ENCODE data around the gene STK25. TPM values are rescaled to one million over a fixed set of nuclear protein-coding genes. Genes with fewer than 3 reads are reported as not detected.

The STK25 gene
- total and polyA plus RNA-seq, 2 donors (not counting 3 experiments of a cell fraction or from before 2014, with no cell fraction given) = 286 to 715 TPM

- no peaks in the 10 kb centered on the region for H3K79me2 ChIP-seq (ENCODE audit: control insufficient read depth, insufficient read depth, low read length)
- no peak overlapping the region for H3K27ac ChIP-seq (ENCODE audit: insufficient read depth, low read depth, low read length)
- H3K4me1 ChIP-seq (ENCODE audit: control insufficient read depth, extremely low read depth, insufficient read depth, low read length) = no peaks in the 10 kb centered on the region
- no peaks in the 10 kb centered on the region for H3K9me3 ChIP-seq (replicated peaks; ENCODE audit: control insufficient read depth, insufficient read depth, low read length)
- no peaks in the 10 kb centered on the region for H3K36me3 ChIP-seq (ENCODE audit: control insufficient read depth in 2 of 2, extremely low read depth in 1 of 2, insufficient read depth in 2 of 2, low read length in 2 of 2)
- no peak overlapping the region for H3K4me2 ChIP-seq (ENCODE audit: insufficient read depth, low read length)
- H3K4me3 ChIP-seq (replicated peaks in 1 of 3; ENCODE audit: insufficient read depth in 1 of 3, low read depth in 1 of 3, low read length in 3 of 3) = no peak overlapping the region
- no peak for DNase-seq (ENCODE audit: low read depth, low spot score)
- POLR2A ChIA-PET = no interaction called here
- no peaks in the 10 kb centered on the region for H4K20me1 ChIP-seq (replicated peaks; ENCODE audit: control insufficient read depth, extremely low read depth, insufficient read depth, low read length)
- BruUV-seq (replicated peaks) = no TSS peak
- no peaks in the 10 kb centered on the region for H3K27me3 ChIP-seq (ENCODE audit: control insufficient read depth in 2 of 2, insufficient read depth in 2 of 2, low read length in 2 of 2)
- no peak overlapping the region for H3K9ac ChIP-seq (replicated peaks; ENCODE audit: extremely low read depth, insufficient read depth, low read length)
- dilution Hi-C loops (cut with MboI; ENCODE audit: extremely low pct_ligation_motif_present, low sequenced_read_pairs) = no loop called here
- CTCF ChIA-PET = interaction anchor here (0.7 kb wide), 1 partner anchor 33 kb away, joined by 3 read pairs; no protein-coding TSS in a partner anchor
- H2AFZ ChIP-seq (ENCODE audit: low read depth, low read length) = no peak overlapping the region
- TF ChIP-seq JUN (IDR thresholded peaks at IDR 0.05; ENCODE audit: borderline replicate concordance, insufficient read depth, insufficient read length, low read depth) (no peak), EZH2 (IDR thresholded peaks at IDR 0.05; ENCODE audit: borderline replicate concordance, low read depth, low read length, severe bottlenecking) (no peak), GATA2 (IDR thresholded peaks at IDR 0.05; ENCODE audit: insufficient read depth, insufficient read length, low read depth, low read length) (no peak), MYC (IDR thresholded peaks at IDR 0.05; ENCODE audit: low read depth, low read length) (no peak), POLR2A (IDR thresholded peaks at IDR 0.05; ENCODE audit: low read depth, low read length) (no peak)
- TF ChIP-seq, protein P1, sequence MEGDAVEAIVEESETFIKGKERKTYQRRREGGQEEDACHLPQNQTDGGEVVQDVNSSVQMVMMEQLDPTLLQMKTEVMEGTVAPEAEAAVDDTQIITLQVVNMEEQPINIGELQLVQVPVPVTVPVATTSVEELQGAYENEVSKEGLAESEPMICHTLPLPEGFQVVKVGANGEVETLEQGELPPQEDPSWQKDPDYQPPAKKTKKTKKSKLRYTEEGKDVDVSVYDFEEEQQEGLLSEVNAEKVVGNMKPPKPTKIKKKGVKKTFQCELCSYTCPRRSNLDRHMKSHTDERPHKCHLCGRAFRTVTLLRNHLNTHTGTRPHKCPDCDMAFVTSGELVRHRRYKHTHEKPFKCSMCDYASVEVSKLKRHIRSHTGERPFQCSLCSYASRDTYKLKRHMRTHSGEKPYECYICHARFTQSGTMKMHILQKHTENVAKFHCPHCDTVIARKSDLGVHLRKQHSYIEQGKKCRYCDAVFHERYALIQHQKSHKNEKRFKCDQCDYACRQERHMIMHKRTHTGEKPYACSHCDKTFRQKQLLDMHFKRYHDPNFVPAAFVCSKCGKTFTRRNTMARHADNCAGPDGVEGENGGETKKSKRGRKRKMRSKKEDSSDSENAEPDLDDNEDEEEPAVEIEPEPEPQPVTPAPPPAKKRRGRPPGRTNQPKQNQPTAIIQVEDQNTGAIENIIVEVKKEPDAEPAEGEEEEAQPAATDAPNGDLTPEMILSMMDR (IDR thresholded peaks at IDR 0.05; ENCODE audit: extremely low read depth in 1 of 2, insufficient read depth in 1 of 2, low read depth in 1 of 2, low read length in 2 of 2) = no peak
- intact Hi-C loops (cut with micrococcal nuclease) = no loop called here
- no peaks in the 10 kb centered on the region for H3K9me1 ChIP-seq (replicated peaks; ENCODE audit: control insufficient read depth, extremely low read depth, insufficient read depth, low read length)
- FAIRE-seq = no peak
Measured at GRCh38 chr2:241473399-241473798, 35.0 kb downstream of the STK25 start.

GRCh38 chr2:241469746-241470145 lies 38.6 kb downstream of the STK25 start:
- CTCF ChIA-PET = no interaction called here
- no peak overlapping the region for H2AFZ ChIP-seq (ENCODE audit: low read depth, low read length)
- no peaks in the 10 kb centered on the region for H3K9me3 ChIP-seq (replicated peaks; ENCODE audit: control insufficient read depth, insufficient read depth, low read length)
- POLR2A ChIA-PET = no interaction called here
- DNase-seq (ENCODE audit: low read depth, low spot score) (no peak), FAIRE-seq (no peak)
- no peak for TF ChIP-seq JUN (IDR thresholded peaks at IDR 0.05; ENCODE audit: borderline replicate concordance, insufficient read depth, insufficient read length, low read depth)
- TF ChIP-seq GATA2 (IDR thresholded peaks at IDR 0.05; ENCODE audit: insufficient read depth, insufficient read length, low read depth, low read length) = no peak
- no peak for TF ChIP-seq EZH2 (IDR thresholded peaks at IDR 0.05; ENCODE audit: borderline replicate concordance, low read depth, low read length, severe bottlenecking)
- no peak for TF ChIP-seq FOS (IDR thresholded peaks at IDR 0.05; ENCODE audit: borderline replicate concordance, insufficient read depth, low read length)
- TF ChIP-seq, protein P2, sequence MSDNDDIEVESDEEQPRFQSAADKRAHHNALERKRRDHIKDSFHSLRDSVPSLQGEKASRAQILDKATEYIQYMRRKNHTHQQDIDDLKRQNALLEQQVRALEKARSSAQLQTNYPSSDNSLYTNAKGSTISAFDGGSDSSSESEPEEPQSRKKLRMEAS (IDR thresholded peaks at IDR 0.05; ENCODE audit: insufficient read depth, insufficient read length) = no peak
- no peak for TF ChIP-seq POLR2A (IDR thresholded peaks at IDR 0.05; ENCODE audit: low read depth, low read length)
- no peak for TF ChIP-seq POLR2AphosphoS5 (IDR thresholded peaks at IDR 0.05; ENCODE audit: insufficient read depth, low read depth, low read length)
- TF ChIP-seq MYC (IDR thresholded peaks at IDR 0.05; ENCODE audit: low read depth, low read length) = no peak
- TF ChIP-seq, protein P1 (IDR thresholded peaks at IDR 0.05; ENCODE audit: extremely low read depth in 1 of 2, insufficient read depth in 1 of 2, low read depth in 1 of 2, low read length in 2 of 2) = no peak
- dilution Hi-C loops (cut with MboI; ENCODE audit: extremely low pct_ligation_motif_present, low sequenced_read_pairs) = no loop called here
- no TSS peak for BruUV-seq (replicated peaks)
- no peaks in the 10 kb centered on the region for H3K4me1 ChIP-seq (ENCODE audit: control insufficient read depth, extremely low read depth, insufficient read depth, low read length)
- no peak overlapping the region for H3K9ac ChIP-seq (replicated peaks; ENCODE audit: extremely low read depth, insufficient read depth, low read length)
- no peaks in the 10 kb centered on the region for H3K36me3 ChIP-seq (ENCODE audit: control insufficient read depth in 2 of 2, extremely low read depth in 1 of 2, insufficient read depth in 2 of 2, low read length in 2 of 2)
- no peaks in the 10 kb centered on the region for H4K20me1 ChIP-seq (replicated peaks; ENCODE audit: control insufficient read depth, extremely low read depth, insufficient read depth, low read length)
- no peak overlapping the region for H3K4me2 ChIP-seq (ENCODE audit: insufficient read depth, low read length)
- no peak overlapping the region for H3K4me3 ChIP-seq (replicated peaks in 1 of 3; ENCODE audit: insufficient read depth in 1 of 3, low read depth in 1 of 3, low read length in 3 of 3)
- H3K27me3 ChIP-seq (ENCODE audit: control insufficient read depth in 2 of 2, insufficient read depth in 2 of 2, low read length in 2 of 2) = no peaks in the 10 kb centered on the region
- intact Hi-C loops (cut with micrococcal nuclease) = no loop called here
- no peaks in the 10 kb centered on the region for H3K79me2 ChIP-seq (ENCODE audit: control insufficient read depth, insufficient read depth, low read length)
- no peaks in the 10 kb centered on the region for H3K9me1 ChIP-seq (replicated peaks; ENCODE audit: control insufficient read depth, extremely low read depth, insufficient read depth, low read length)
- H3K27ac ChIP-seq (ENCODE audit: insufficient read depth, low read depth, low read length) = no peak overlapping the region
